ENCODE results near the gene FGD3. TPM values are rescaled to one million over a fixed set of nuclear protein-coding genes. Genes with fewer than 3 reads are reported as not detected.
"Not testable (repeated sequence)": the region's sequence is repeated elsewhere in the genome, so short reads cannot be mapped to it uniquely, and the experiment has no call there.

Gene FGD3
- total and polyA plus RNA-seq, 4 donors: 1.6 to 6.2 (median 3.6) TPM

DNA sequence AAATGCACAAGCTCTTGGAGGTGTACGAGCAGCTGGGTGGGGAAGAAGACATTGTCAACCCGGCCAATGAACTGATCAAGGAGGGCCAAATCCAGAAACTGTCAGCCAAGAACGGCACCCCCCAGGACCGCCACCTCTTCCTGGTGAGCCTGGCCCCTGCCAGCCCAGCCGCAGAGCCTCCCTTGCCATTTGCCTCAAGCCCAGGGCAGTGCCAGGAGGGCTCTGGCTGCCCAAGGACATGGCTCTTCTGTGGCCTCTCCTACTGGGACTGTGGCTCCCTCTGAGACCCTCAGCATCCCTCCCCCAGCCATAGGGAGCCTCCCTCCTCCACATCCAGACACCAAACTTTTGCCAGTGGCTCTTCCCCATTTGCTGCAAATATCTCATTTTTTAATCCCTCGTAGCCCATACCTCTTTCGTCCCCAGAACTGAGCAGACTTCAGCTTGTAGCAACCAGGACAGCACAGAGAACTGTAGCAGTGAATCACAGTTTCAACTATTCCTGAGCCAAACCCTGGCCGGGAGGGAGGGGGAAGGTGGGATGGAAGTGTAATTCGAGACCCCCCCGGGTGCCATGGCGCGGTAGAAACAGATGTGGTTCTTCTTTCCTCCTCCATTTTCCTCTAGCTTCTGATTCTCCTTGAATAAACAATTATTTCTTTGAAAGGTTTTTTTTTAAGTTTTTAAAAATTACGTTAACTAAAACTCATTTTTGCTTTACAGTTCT is 66.7 kb downstream of the FGD3 start:
- Histone ChIP-seq H3K27me3 (ENCODE audit: control insufficient read depth in 4 of 4, insufficient read depth in 4 of 4, low read length in 3 of 4) (no peaks in the 10 kb centered on the region), H3K4me3 (ENCODE audit: low read depth in 1 of 3, low read length in 3 of 3) (no peak overlapping the region), H3K27ac (ENCODE audit: low read depth in 1 of 2, low read length in 2 of 2) (no peak overlapping the region), H3K36me3 (ENCODE audit: control insufficient read depth in 4 of 4, insufficient read depth in 3 of 4, low read depth in 1 of 4, low read length in 3 of 4) (no peaks in the 10 kb centered on the region), H3K9me3 (ENCODE audit: control insufficient read depth in 4 of 4, low read length in 3 of 4) (no peaks in the 10 kb centered on the region), H3K9ac (ENCODE audit: low read depth in 1 of 2, low read length in 2 of 2) (no peak overlapping the region), H3K4me1 (ENCODE audit: control insufficient read depth in 4 of 4, insufficient read depth in 4 of 4, low read length in 3 of 4) (no peaks in the 10 kb centered on the region)
- WGBS: 84% methylated on average over 13 of the region's 13 CpGs
- TF ChIP-seq EGR1 (IDR thresholded peaks at IDR 0.05; ENCODE audit: low read depth in 2 of 2) (no peak), JUND (IDR thresholded peaks at IDR 0.05) (no peak), FOXA1 (IDR thresholded peaks at IDR 0.05) (no peak), GABPA (IDR thresholded peaks at IDR 0.05 in 1 of 2, conservative IDR thresholded peaks at IDR 0.05 in 1 of 2) (no peak), RXRA (IDR thresholded peaks at IDR 0.05) (no peak), FOXA2 (IDR thresholded peaks at IDR 0.05) (no peak), SP1 (IDR thresholded peaks at IDR 0.05) (no peak), TAF1 (conservative IDR thresholded peaks at IDR 0.05) (no peak), HNF4A (conservative IDR thresholded peaks at IDR 0.05) (no peak), YY1 (IDR thresholded peaks at IDR 0.05) (no peak), HNF4G (IDR thresholded peaks at IDR 0.05) (no peak), RAD21 (IDR thresholded peaks at IDR 0.05) (no peak), NR2F2 (IDR thresholded peaks at IDR 0.05) (no peak)
- TF ChIP-seq, protein P1, sequence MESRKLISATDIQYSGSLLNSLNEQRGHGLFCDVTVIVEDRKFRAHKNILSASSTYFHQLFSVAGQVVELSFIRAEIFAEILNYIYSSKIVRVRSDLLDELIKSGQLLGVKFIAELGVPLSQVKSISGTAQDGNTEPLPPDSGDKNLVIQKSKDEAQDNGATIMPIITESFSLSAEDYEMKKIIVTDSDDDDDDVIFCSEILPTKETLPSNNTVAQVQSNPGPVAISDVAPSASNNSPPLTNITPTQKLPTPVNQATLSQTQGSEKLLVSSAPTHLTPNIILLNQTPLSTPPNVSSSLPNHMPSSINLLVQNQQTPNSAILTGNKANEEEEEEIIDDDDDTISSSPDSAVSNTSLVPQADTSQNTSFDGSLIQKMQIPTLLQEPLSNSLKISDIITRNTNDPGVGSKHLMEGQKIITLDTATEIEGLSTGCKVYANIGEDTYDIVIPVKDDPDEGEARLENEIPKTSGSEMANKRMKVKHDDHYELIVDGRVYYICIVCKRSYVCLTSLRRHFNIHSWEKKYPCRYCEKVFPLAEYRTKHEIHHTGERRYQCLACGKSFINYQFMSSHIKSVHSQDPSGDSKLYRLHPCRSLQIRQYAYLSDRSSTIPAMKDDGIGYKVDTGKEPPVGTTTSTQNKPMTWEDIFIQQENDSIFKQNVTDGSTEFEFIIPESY (IDR thresholded peaks at IDR 0.05): no peak
- TF ChIP-seq, protein P2, sequence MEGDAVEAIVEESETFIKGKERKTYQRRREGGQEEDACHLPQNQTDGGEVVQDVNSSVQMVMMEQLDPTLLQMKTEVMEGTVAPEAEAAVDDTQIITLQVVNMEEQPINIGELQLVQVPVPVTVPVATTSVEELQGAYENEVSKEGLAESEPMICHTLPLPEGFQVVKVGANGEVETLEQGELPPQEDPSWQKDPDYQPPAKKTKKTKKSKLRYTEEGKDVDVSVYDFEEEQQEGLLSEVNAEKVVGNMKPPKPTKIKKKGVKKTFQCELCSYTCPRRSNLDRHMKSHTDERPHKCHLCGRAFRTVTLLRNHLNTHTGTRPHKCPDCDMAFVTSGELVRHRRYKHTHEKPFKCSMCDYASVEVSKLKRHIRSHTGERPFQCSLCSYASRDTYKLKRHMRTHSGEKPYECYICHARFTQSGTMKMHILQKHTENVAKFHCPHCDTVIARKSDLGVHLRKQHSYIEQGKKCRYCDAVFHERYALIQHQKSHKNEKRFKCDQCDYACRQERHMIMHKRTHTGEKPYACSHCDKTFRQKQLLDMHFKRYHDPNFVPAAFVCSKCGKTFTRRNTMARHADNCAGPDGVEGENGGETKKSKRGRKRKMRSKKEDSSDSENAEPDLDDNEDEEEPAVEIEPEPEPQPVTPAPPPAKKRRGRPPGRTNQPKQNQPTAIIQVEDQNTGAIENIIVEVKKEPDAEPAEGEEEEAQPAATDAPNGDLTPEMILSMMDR (IDR thresholded peaks at IDR 0.05; ENCODE audit: low read depth, low read length, missing input control): no peak
- TF ChIP-seq, protein P3, sequence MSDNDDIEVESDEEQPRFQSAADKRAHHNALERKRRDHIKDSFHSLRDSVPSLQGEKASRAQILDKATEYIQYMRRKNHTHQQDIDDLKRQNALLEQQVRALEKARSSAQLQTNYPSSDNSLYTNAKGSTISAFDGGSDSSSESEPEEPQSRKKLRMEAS (IDR thresholded peaks at IDR 0.05): no peak
- TF ChIP-seq, protein P4, sequence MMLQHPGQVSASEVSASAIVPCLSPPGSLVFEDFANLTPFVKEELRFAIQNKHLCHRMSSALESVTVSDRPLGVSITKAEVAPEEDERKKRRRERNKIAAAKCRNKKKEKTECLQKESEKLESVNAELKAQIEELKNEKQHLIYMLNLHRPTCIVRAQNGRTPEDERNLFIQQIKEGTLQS (IDR thresholded peaks at IDR 0.05): no peak
- TF ChIP-seq, protein P5, sequence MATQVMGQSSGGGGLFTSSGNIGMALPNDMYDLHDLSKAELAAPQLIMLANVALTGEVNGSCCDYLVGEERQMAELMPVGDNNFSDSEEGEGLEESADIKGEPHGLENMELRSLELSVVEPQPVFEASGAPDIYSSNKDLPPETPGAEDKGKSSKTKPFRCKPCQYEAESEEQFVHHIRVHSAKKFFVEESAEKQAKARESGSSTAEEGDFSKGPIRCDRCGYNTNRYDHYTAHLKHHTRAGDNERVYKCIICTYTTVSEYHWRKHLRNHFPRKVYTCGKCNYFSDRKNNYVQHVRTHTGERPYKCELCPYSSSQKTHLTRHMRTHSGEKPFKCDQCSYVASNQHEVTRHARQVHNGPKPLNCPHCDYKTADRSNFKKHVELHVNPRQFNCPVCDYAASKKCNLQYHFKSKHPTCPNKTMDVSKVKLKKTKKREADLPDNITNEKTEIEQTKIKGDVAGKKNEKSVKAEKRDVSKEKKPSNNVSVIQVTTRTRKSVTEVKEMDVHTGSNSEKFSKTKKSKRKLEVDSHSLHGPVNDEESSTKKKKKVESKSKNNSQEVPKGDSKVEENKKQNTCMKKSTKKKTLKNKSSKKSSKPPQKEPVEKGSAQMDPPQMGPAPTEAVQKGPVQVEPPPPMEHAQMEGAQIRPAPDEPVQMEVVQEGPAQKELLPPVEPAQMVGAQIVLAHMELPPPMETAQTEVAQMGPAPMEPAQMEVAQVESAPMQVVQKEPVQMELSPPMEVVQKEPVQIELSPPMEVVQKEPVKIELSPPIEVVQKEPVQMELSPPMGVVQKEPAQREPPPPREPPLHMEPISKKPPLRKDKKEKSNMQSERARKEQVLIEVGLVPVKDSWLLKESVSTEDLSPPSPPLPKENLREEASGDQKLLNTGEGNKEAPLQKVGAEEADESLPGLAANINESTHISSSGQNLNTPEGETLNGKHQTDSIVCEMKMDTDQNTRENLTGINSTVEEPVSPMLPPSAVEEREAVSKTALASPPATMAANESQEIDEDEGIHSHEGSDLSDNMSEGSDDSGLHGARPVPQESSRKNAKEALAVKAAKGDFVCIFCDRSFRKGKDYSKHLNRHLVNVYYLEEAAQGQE (IDR thresholded peaks at IDR 0.05): no peak
- no peak for DNase-seq (ENCODE audit: low spot score)

DNA sequence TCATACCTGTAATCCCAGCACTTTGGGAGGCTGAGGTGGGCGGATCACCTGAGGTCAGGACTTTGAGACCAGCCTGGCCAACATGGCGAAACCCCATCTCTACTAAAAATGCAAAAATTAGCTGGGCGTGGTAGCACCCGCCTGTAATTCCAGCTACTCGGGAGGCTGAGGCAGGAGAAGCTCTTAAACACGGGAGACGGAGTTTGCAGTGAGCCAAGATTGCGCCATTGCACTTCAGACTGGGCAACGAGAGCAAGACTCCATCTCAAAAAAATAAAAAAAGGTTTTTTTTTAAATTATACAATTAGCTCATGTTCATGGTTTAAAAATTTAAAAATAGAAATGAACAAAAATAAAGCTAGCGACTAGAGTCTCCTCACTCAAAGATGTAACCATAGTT is 67.9 kb downstream of the FGD3 start:
- H3K9ac ChIP-seq (ENCODE audit: low read depth in 1 of 2, low read length in 2 of 2); H3K4me1 ChIP-seq (ENCODE audit: control insufficient read depth in 4 of 4, insufficient read depth in 4 of 4, low read length in 3 of 4); H3K27me3 ChIP-seq (ENCODE audit: control insufficient read depth in 4 of 4, insufficient read depth in 4 of 4, low read length in 3 of 4); DNase-seq (ENCODE audit: low spot score); H3K27ac ChIP-seq (ENCODE audit: low read depth in 1 of 2, low read length in 2 of 2); H3K36me3 ChIP-seq (ENCODE audit: control insufficient read depth in 4 of 4, insufficient read depth in 3 of 4, low read depth in 1 of 4, low read length in 3 of 4); H3K4me3 ChIP-seq (ENCODE audit: low read depth in 1 of 3, low read length in 3 of 3); H3K9me3 ChIP-seq (ENCODE audit: control insufficient read depth in 4 of 4, low read length in 3 of 4): not testable (repeated sequence)
- WGBS: 86% methylated on average over 10 of the region's 10 CpGs

Data from liver (tissue), 9 donors.